OCI-LY1 (cell line): ENCODE data around the gene ZSCAN21.

ENCODE experiments used
- H2AFZ ChIP-seq: fragments of 200-600 bp; sonication (generic), shearing (Covaris generic); 2 replicates; pipeline ENCODE4 v1.6.0; 2014; ENCODE audit warnings: antibody characterized with exemption, mild to moderate bottlenecking, low read length
- H3F3A ChIP-seq: fragments of 200-600 bp; sonication (generic), shearing (Covaris generic); 2 replicates; pipeline ENCODE4 v1.6.0; 2014; ENCODE audit warnings: mild to moderate bottlenecking, antibody characterized with exemption, low read length, moderate library complexity; ENCODE audit not compliant: insufficient read depth
- H3K27ac ChIP-seq: fragments of 200-600 bp; sonication (generic); 2 replicates; pipeline ENCODE4 v1.5.1; 2014; ENCODE audit warnings: low read length, mixed run types, mild to moderate bottlenecking, low read depth; ENCODE audit not compliant: poor library complexity, severe bottlenecking
- H3K27me3 ChIP-seq: fragments of 200-600 bp; sonication (generic); 2 replicates; pipeline ENCODE4 v1.6.0; 2014; ENCODE audit warnings: antibody characterized with exemption, mild to moderate bottlenecking, low read length, moderate library complexity; ENCODE audit not compliant: insufficient read depth
- H3K36me3 ChIP-seq: fragments of 200-600 bp; sonication (generic); 2 replicates; pipeline ENCODE4 v1.6.1; 2014; ENCODE audit warnings: mild to moderate bottlenecking, antibody characterized with exemption, low read length, moderate library complexity, mixed read lengths; ENCODE audit not compliant: insufficient read depth
- H3K4me1 ChIP-seq: fragments of 200-600 bp; sonication (generic); 2 replicates; pipeline ENCODE4 v1.5.1; 2014; ENCODE audit warnings: mild to moderate bottlenecking, low read length, moderate library complexity; ENCODE audit not compliant: insufficient read depth, severe bottlenecking
- H3K4me2 ChIP-seq: fragments of 200-600 bp; sonication (generic), shearing (Covaris generic); 2 replicates; pipeline ENCODE4 v1.6.1; 2014; ENCODE audit warnings: low read length
- H3K4me3 ChIP-seq: fragments of 200-600 bp; sonication (generic); 2 replicates; pipeline ENCODE4 v1.5.1; 2014; ENCODE audit warnings: low read length, low read depth, mild to moderate bottlenecking, mixed read lengths; ENCODE audit not compliant: poor library complexity, severe bottlenecking
- H3K79me2 ChIP-seq: fragments of 200-600 bp; shearing (Covaris generic); 2 replicates; pipeline ENCODE4 v1.6.1; 2016; ENCODE audit warnings: mixed run types, low read length, mixed read lengths; ENCODE audit not compliant: insufficient read depth
- H3K9ac ChIP-seq: fragments of 200-600 bp; sonication (generic), shearing (Covaris generic); 2 replicates; pipeline ENCODE4 v1.6.1; 2014; ENCODE audit warnings: mild to moderate bottlenecking, low read length, mixed read lengths
- H3K9me2 ChIP-seq: fragments of 200-600 bp; sonication (generic), shearing (Covaris generic); 2 replicates; pipeline ENCODE4 v1.6.1; 2014; ENCODE audit warnings: low read depth, mild to moderate bottlenecking, low read length, mixed read lengths
- H3K9me3 ChIP-seq: fragments of 200-600 bp; shearing (Covaris generic); 2 replicates; pipeline ENCODE4 v1.6.1; 2014; ENCODE audit warnings: low read length, mixed read lengths
- H4K20me1 ChIP-seq: fragments of 200-600 bp; sonication (generic), shearing (Covaris generic); 2 replicates; pipeline ENCODE4 v1.6.0; 2016; ENCODE audit warnings: mild to moderate bottlenecking, low read length; ENCODE audit not compliant: insufficient read depth
- EZH2 ChIP-seq: fragments of 200-600 bp; sonication (generic), shearing (Covaris generic); IDR thresholded peaks from 2 replicates; pipeline ENCODE4 v1.8.0; 2017; ENCODE audit warnings: borderline replicate concordance, mixed run types, mild to moderate bottlenecking, antibody characterized with exemption, low read length, moderate library complexity, mixed read lengths
- TF ChIP-seq, protein P1 (sequence below): fragments of 200-600 bp; sonication (generic), shearing (Covaris generic); IDR thresholded peaks from 2 replicates; pipeline ENCODE4 v1.5.1; 2017; ENCODE audit warnings: mild to moderate bottlenecking, antibody characterized with exemption, low read length, moderate library complexity, mixed read lengths

Gene ZSCAN21

GRCh38 chr7:100091411-100092181 is 42.0 kb downstream of the ZSCAN21 start:
- Histone ChIP-seq H3K4me1 (peaks cover 22% of the 10 kb centered on the region), H2AFZ (no peak overlapping the region), H3K9me3 (no peaks in the 10 kb centered on the region), H3K4me3 (no peak overlapping the region), H3K4me2 (no peak overlapping the region), H3K9me2 (no peaks in the 10 kb centered on the region), H3K36me3 (peaks cover 65% of the 10 kb centered on the region), H4K20me1 (no peaks in the 10 kb centered on the region), H3K27me3 (no peaks in the 10 kb centered on the region), H3K27ac (peak overlapping the region; percentile 40), H3F3A (peaks cover 28% of the 10 kb centered on the region), H3K79me2 (no peaks in the 10 kb centered on the region), H3K9ac (no peak overlapping the region)
- TF ChIP-seq, protein P1, sequence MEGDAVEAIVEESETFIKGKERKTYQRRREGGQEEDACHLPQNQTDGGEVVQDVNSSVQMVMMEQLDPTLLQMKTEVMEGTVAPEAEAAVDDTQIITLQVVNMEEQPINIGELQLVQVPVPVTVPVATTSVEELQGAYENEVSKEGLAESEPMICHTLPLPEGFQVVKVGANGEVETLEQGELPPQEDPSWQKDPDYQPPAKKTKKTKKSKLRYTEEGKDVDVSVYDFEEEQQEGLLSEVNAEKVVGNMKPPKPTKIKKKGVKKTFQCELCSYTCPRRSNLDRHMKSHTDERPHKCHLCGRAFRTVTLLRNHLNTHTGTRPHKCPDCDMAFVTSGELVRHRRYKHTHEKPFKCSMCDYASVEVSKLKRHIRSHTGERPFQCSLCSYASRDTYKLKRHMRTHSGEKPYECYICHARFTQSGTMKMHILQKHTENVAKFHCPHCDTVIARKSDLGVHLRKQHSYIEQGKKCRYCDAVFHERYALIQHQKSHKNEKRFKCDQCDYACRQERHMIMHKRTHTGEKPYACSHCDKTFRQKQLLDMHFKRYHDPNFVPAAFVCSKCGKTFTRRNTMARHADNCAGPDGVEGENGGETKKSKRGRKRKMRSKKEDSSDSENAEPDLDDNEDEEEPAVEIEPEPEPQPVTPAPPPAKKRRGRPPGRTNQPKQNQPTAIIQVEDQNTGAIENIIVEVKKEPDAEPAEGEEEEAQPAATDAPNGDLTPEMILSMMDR: peak; percentile 27; the same call in 1 of the 2 replicates
- TF ChIP-seq EZH2: no peak

DNA sequence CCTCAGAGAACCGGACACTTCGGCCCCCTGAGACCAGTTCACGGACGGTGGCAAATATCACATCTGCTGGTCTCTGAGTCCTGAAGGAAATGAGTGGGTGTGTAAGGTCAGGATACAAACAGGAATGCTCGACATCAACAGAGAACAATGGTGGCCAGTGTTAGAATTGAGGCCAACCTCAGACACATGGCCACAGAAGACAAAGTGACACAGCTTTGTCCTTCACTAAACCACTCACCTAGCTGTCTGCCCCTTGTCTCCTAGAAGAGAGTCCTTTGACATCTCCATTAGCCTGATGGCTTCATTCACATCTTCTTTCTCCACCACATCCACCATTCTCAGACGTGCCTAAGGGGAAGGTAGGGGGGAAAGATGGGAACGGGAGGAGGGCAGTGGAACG is 43.5 kb downstream of the ZSCAN21 start:
- Histone ChIP-seq H3K27ac (no peak overlapping the region), H3K9ac (no peak overlapping the region), H3K27me3 (no peaks in the 10 kb centered on the region), H3K36me3 (peaks cover 79% of the 10 kb centered on the region), H3F3A (peaks cover 28% of the 10 kb centered on the region), H2AFZ (no peak overlapping the region), H3K4me2 (no peak overlapping the region), H3K4me3 (no peak overlapping the region), H4K20me1 (no peaks in the 10 kb centered on the region), H3K4me1 (peaks cover 20% of the 10 kb centered on the region), H3K79me2 (no peaks in the 10 kb centered on the region), H3K9me3 (no peaks in the 10 kb centered on the region), H3K9me2 (no peaks in the 10 kb centered on the region)
- no peak for TF ChIP-seq EZH2
- TF ChIP-seq, protein P1: no peak

- no peaks in the 10 kb centered on the region for H3K9me3 ChIP-seq
- no peaks in the 10 kb centered on the region for H3K9me2 ChIP-seq
- H3K4me3 ChIP-seq: no peak overlapping the region
- H2AFZ ChIP-seq: no peak overlapping the region
- H3K27ac ChIP-seq: no peak overlapping the region
- H3K79me2 ChIP-seq: no peaks in the 10 kb centered on the region
- H3K4me2 ChIP-seq: no peak overlapping the region
- TF ChIP-seq EZH2: no peak
- TF ChIP-seq, protein P1: no peak
- peaks cover 28% of the 10 kb centered on the region for H3F3A ChIP-seq
- no peaks in the 10 kb centered on the region for H4K20me1 ChIP-seq
- peaks cover 16% of the 10 kb centered on the region for H3K4me1 ChIP-seq
- H3K9ac ChIP-seq: no peak overlapping the region
- H3K27me3 ChIP-seq: no peaks in the 10 kb centered on the region
- H3K36me3 ChIP-seq: peaks cover 84% of the 10 kb centered on the region
Measured at GRCh38 chr7:100093498-100093897, 43.9 kb downstream of the ZSCAN21 start.
